Keratinocyte (primary cell): ENCODE measurements around the gene GTF2H1.

Experiments used
- EZH2 ChIP-seq: IDR thresholded peaks from one replicate; pipeline ENCODE4 v1.6.1; 2012; ENCODE audit warnings: inconsistent platforms, mild to moderate bottlenecking, low read length, moderate library complexity
- TF ChIP-seq, protein P1 (sequence below), 3 experiments: IDR thresholded peaks in 1 of 3; conservative IDR thresholded peaks in 1 of 3; optimal IDR thresholded peaks in 1 of 3; 2 replicates in 2 of 3; 3 replicates in 1 of 3; pipeline versions ENCODE3 to v1.5.1; 2011; ENCODE audit warnings: low read length in 3 of 3, mild to moderate bottlenecking in 3 of 3, moderate library complexity in 2 of 3, control low read depth in 1 of 3, inconsistent platforms in 1 of 3; ENCODE audit not compliant: insufficient read depth in 2 of 3; ENCODE audit errors: extremely low read depth in 1 of 3

DNA sequence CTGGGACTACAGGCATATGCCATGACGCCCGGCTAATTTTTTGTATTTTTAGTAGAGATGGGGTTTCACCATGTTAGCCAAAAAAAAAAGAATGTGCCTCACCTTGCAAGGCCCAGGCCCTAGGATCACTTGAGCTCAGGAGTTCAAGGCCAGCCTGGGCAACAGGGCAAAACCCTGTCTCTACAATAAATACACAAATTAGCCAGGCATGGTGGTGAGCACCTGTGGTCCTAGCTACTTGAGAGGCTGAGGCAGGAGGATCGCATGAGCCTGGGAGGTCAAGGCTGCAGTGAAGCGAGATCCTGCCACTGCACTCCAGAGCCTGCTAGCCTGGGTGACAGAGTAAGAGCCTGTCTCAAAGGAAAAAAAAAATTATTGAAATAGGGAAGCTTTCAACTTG is 81.7 kb downstream of the GTF2H1 start:
- TF ChIP-seq, protein P1, sequence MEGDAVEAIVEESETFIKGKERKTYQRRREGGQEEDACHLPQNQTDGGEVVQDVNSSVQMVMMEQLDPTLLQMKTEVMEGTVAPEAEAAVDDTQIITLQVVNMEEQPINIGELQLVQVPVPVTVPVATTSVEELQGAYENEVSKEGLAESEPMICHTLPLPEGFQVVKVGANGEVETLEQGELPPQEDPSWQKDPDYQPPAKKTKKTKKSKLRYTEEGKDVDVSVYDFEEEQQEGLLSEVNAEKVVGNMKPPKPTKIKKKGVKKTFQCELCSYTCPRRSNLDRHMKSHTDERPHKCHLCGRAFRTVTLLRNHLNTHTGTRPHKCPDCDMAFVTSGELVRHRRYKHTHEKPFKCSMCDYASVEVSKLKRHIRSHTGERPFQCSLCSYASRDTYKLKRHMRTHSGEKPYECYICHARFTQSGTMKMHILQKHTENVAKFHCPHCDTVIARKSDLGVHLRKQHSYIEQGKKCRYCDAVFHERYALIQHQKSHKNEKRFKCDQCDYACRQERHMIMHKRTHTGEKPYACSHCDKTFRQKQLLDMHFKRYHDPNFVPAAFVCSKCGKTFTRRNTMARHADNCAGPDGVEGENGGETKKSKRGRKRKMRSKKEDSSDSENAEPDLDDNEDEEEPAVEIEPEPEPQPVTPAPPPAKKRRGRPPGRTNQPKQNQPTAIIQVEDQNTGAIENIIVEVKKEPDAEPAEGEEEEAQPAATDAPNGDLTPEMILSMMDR (optimal IDR thresholded peaks at IDR 0.05 in 1 of 3, IDR thresholded peaks at IDR 0.05 in 1 of 3, conservative IDR thresholded peaks at IDR 0.05 in 1 of 3; ENCODE audit: extremely low read depth in 1 of 3, insufficient read depth in 2 of 3, low read length in 3 of 3), result no peak
- no peak for TF ChIP-seq EZH2
